DOHH2 (cell line): Measurements from ENCODE around the gene SH2D7.

Experiments used
- EZH2phosphoT487 ChIP-seq: fragments of 200-600 bp; sonication (generic); IDR thresholded peaks from 2 replicates; pipeline ENCODE4 v1.6.1; 2017; ENCODE audit warnings: borderline replicate concordance, mild to moderate bottlenecking, antibody characterized with exemption, low read length, moderate library complexity, mixed read lengths
- TF ChIP-seq, protein P1 (sequence below): fragments of 200-600 bp; sonication (generic); IDR thresholded peaks from one replicate; pipeline ENCODE4 v1.5.1; 2014; ENCODE audit warnings: antibody characterized with exemption, mild to moderate bottlenecking, low read depth, low read length; ENCODE audit not compliant: poor library complexity, severe bottlenecking

DNA sequence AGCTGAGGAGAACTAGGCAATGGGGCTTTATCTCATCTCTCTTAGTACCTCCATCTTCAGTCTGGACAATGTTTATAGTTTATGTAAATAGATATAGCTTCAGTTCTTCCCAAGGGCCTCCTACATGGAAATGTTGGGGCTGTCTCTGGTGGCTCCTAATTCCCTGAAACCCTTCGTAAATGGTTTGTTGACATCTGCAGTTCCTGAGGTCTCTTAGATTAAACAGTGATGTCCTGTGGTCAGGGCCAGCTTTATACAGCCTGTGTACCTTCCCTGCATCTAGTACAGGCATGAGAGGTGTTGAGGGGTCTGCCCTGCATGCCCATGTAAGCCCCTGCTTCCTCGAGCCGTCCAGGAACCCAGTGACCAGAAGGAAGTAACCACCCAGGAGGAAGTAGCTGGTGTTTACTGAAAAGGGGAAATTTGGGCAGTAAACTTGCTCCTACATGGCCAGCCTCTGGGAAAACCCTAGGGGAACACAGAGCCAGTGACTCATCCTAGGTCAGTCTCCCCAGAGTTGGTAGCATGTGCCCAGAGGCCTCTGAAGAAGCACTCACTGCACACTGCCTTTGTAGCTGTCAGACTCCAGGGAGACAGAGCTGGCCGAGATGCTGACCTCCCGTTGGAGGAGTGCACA, 10.1 kb upstream of the SH2D7 start:
- TF ChIP-seq, protein P1, sequence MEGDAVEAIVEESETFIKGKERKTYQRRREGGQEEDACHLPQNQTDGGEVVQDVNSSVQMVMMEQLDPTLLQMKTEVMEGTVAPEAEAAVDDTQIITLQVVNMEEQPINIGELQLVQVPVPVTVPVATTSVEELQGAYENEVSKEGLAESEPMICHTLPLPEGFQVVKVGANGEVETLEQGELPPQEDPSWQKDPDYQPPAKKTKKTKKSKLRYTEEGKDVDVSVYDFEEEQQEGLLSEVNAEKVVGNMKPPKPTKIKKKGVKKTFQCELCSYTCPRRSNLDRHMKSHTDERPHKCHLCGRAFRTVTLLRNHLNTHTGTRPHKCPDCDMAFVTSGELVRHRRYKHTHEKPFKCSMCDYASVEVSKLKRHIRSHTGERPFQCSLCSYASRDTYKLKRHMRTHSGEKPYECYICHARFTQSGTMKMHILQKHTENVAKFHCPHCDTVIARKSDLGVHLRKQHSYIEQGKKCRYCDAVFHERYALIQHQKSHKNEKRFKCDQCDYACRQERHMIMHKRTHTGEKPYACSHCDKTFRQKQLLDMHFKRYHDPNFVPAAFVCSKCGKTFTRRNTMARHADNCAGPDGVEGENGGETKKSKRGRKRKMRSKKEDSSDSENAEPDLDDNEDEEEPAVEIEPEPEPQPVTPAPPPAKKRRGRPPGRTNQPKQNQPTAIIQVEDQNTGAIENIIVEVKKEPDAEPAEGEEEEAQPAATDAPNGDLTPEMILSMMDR: no peak
- TF ChIP-seq EZH2phosphoT487: no peak
